GM23338 (cell line): Measurements from ENCODE around the gene IL21R. TPM values are rescaled to one million over a fixed set of nuclear protein-coding genes. Genes with fewer than 3 reads are reported as not detected.

Experiments used
- ATAC-seq: fragments of 200-7000 bp; cut with Tn5 transposase; 3 replicates; pipeline ENCODE4 v1.9.1; 2020
- DNase-seq: peaks from one replicate; pipeline ENCODE4 v3.0.0-alpha.2; 2015; ENCODE audit warnings: low spot score
- H2AFZ ChIP-seq: fragments of 200-600 bp; sonication (generic); 2 replicates; pipeline ENCODE4 v1.8.0; 2016; ENCODE audit warnings: antibody characterized with exemption, mild to moderate bottlenecking, moderate library complexity
- H3F3A ChIP-seq: fragments of 200-600 bp; sonication (generic); replicated peaks from 2 replicates; pipeline ENCODE4 v1.8.0; 2017; ENCODE audit warnings: antibody characterized with exemption, mixed run types, low read depth
- H3K27ac ChIP-seq: fragments of 200-600 bp; sonication (generic); 2 replicates; pipeline ENCODE4 v1.6.1; 2016; ENCODE audit warnings: low read depth
- H3K27me3 ChIP-seq: fragments of 200-600 bp; sonication (generic); 2 replicates; pipeline ENCODE4 v1.8.0; 2016; ENCODE audit warnings: mild to moderate bottlenecking, mixed run types, moderate library complexity; ENCODE audit not compliant: insufficient read depth
- H3K36me3 ChIP-seq: fragments of 200-600 bp; sonication (generic); 2 replicates; pipeline ENCODE4 v1.8.0; 2016; ENCODE audit warnings: mild to moderate bottlenecking; ENCODE audit not compliant: insufficient read depth
- H3K4me1 ChIP-seq: fragments of 200-600 bp; sonication (generic); 2 replicates; pipeline ENCODE4 v1.8.0; 2016; ENCODE audit warnings: mild to moderate bottlenecking, moderate library complexity; ENCODE audit not compliant: insufficient read depth
- H3K4me2 ChIP-seq: fragments of 200-600 bp; sonication (generic); 2 replicates; pipeline ENCODE4 v1.7.1; 2017; ENCODE audit warnings: mixed run types
- H3K4me3 ChIP-seq: fragments of 200-600 bp; sonication (generic); 2 replicates; pipeline ENCODE4 v1.6.1; 2016; ENCODE audit warnings: mixed run types
- H3K79me2 ChIP-seq: fragments of 200-600 bp; sonication (generic); replicated peaks from 2 replicates; pipeline ENCODE4 v1.8.0; 2017; ENCODE audit warnings: mild to moderate bottlenecking; ENCODE audit not compliant: insufficient read depth
- H3K9me2 ChIP-seq: fragments of 200-600 bp; sonication (generic); 2 replicates; pipeline ENCODE4 v1.8.0; 2017; ENCODE audit not compliant: insufficient read depth
- H4K20me1 ChIP-seq: fragments of 200-600 bp; sonication (generic); replicated peaks from 2 replicates; pipeline ENCODE4 v1.8.0; 2017; ENCODE audit warnings: mild to moderate bottlenecking; ENCODE audit not compliant: insufficient read depth
- H3K27ac Mint-ChIP-seq: 2 replicates; pipeline ENCODE4 v1.8.0; 2020; ENCODE audit warnings: inconsistent platforms, mild to moderate bottlenecking, moderate library complexity, mixed read lengths
- H3K27me3 Mint-ChIP-seq: 3 replicates; pipeline ENCODE4 v1.8.0; 2022; ENCODE audit warnings: low read depth, mild to moderate bottlenecking, moderate library complexity, mixed read lengths, inconsistent platforms; ENCODE audit not compliant: insufficient read depth, poor library complexity
- H3K36me3 Mint-ChIP-seq: 3 replicates; pipeline ENCODE4 v1.8.0; 2021; ENCODE audit warnings: low read depth, mild to moderate bottlenecking, inconsistent platforms, moderate library complexity, mixed read lengths
- H3K4me1 Mint-ChIP-seq: 3 replicates; pipeline ENCODE4 v1.8.0; 2020; ENCODE audit warnings: mild to moderate bottlenecking, inconsistent platforms, mixed read lengths
- H3K4me3 Mint-ChIP-seq: 3 replicates; pipeline ENCODE4 v1.8.0; 2021; ENCODE audit warnings: moderate library complexity, mild to moderate bottlenecking, inconsistent platforms, mixed read lengths
- H3K9me3 Mint-ChIP-seq: 3 replicates; pipeline ENCODE4 v1.8.0; 2020; ENCODE audit warnings: moderate library complexity, mild to moderate bottlenecking, inconsistent platforms, mixed read lengths
- CREB1 ChIP-seq: fragments of 250-450 bp; sonication (Bioruptor Pico); IDR thresholded peaks from 2 replicates; pipeline ENCODE4 v1.5.0; 2020; ENCODE audit warnings: low read depth, mild to moderate bottlenecking, moderate library complexity
- CTCF ChIP-seq, 2 experiments: fragments of 200-600 bp in 1 of 2; sonication (generic) in 1 of 2; conservative IDR thresholded peaks; 2 replicates each; pipeline versions ENCODE4 v1.5.1 to v1.6.1; 2016 to 2017; ENCODE audit warnings: antibody characterized with exemption in 2 of 2, low read depth in 2 of 2, mild to moderate bottlenecking in 2 of 2, moderate library complexity in 1 of 2
- ETS1 ChIP-seq: IDR thresholded peaks from 2 replicates; pipeline ENCODE4 v1.6.1; 2016; ENCODE audit warnings: antibody characterized with exemption
- EZH2 ChIP-seq: fragments of 200-600 bp; sonication (generic); IDR thresholded peaks from one replicate; pipeline ENCODE4 v1.8.0; 2017; ENCODE audit warnings: antibody characterized with exemption, mild to moderate bottlenecking, low read depth; ENCODE audit not compliant: unreplicated experiment
- EZH2phosphoT487 ChIP-seq: fragments of 200-600 bp; sonication (generic); IDR thresholded peaks from one replicate; pipeline ENCODE4 v1.8.1; 2018; ENCODE audit warnings: antibody characterized with exemption; ENCODE audit not compliant: unreplicated experiment
- JUNB ChIP-seq: IDR thresholded peaks from one replicate; pipeline ENCODE4 v1.6.1; 2016; ENCODE audit warnings: antibody characterized with exemption; ENCODE audit not compliant: unreplicated experiment
- NANOG ChIP-seq: IDR thresholded peaks from 2 replicates; pipeline ENCODE4 v1.6.1; 2016; ENCODE audit warnings: antibody characterized with exemption, borderline replicate concordance
- POLR2AphosphoS5 ChIP-seq: IDR thresholded peaks from 2 replicates; pipeline ENCODE4 v1.6.1; 2016; ENCODE audit warnings: antibody characterized with exemption, low read depth
- STAT1 ChIP-seq: IDR thresholded peaks from one replicate; pipeline ENCODE4 v1.6.1; 2016; ENCODE audit warnings: antibody characterized with exemption; ENCODE audit not compliant: unreplicated experiment
- ZNF114 ChIP-seq: fragments of 250-450 bp; sonication (Bioruptor Pico); IDR thresholded peaks from 2 replicates; pipeline ENCODE4 v1.5.0; 2020; ENCODE audit warnings: mild to moderate bottlenecking, moderate library complexity
- ZNF331 ChIP-seq: fragments of 250-450 bp; sonication (Bioruptor Pico); IDR thresholded peaks from 2 replicates; pipeline ENCODE4 v1.5.0; 2020; ENCODE audit warnings: low read depth, mild to moderate bottlenecking, moderate library complexity
- polyA plus RNA-seq: library from polyadenylated mRNA; unstranded; fragments of >200 nt; fragmentation: Nextera tagmentation; extraction: Ambion mirVana; gene quantifications from 2 replicates; pipeline ENCODE4 v1.2.1, GENCODE V29; 2016
- total RNA-seq: library from RNA; depleted of rRNA; stranded (reverse); fragments of >200 nt; shearing (Covaris generic); gene quantifications from 2 replicates; pipeline ENCODE4 v1.2.3, GENCODE V29; 2014
- TF ChIP-seq, protein P1 (sequence below): IDR thresholded peaks from one replicate; pipeline ENCODE4 v1.6.1; 2018; ENCODE audit warnings: antibody characterized with exemption; ENCODE audit not compliant: unreplicated experiment
- TF ChIP-seq, protein P2 (sequence below): fragments of 250-450 bp; sonication (Bioruptor Pico); IDR thresholded peaks from 2 replicates; pipeline ENCODE4 v1.5.0; 2020; ENCODE audit warnings: mild to moderate bottlenecking, moderate library complexity

Gene IL21R
- total and polyA plus RNA-seq, 2 experiments from 2014 or later = 0.42 to 2.6 TPM

GRCh38 chr16:27362570-27363245, 39.3 kb upstream of the IL21R start:
- H3K27ac Mint-ChIP-seq = no peak overlapping the region
- peaks cover 4% of the 10 kb centered on the region; the same call in 2 of the 3 replicates for H3K4me1 Mint-ChIP-seq

More at GRCh38 chr16:27362570-27363245, 39.3 kb upstream of the IL21R start:
- peaks cover 31% of the 10 kb centered on the region for H3K36me3 Mint-ChIP-seq
- Histone ChIP-seq H3K4me2 (no peak overlapping the region), H4K20me1 (no peaks in the 10 kb centered on the region), H3K27me3 (no peaks in the 10 kb centered on the region), H3K9me2 (no peaks in the 10 kb centered on the region), H3K27ac (no peak overlapping the region), H2AFZ (no peak overlapping the region), H3K79me2 (no peaks in the 10 kb centered on the region), H3K4me1 (no peaks in the 10 kb centered on the region), H3K36me3 (no peaks in the 10 kb centered on the region), H3F3A (no peaks in the 10 kb centered on the region), H3K4me3 (no peak overlapping the region)
- H3K27me3 Mint-ChIP-seq = no peaks in the 10 kb centered on the region
- ATAC-seq (no peak), DNase-seq (no peak)
- no peak overlapping the region for H3K4me3 Mint-ChIP-seq
- TF ChIP-seq NANOG = no peak
- no peak for TF ChIP-seq ZNF114 (CRISPR knock-in tag)
- TF ChIP-seq, protein P1, sequence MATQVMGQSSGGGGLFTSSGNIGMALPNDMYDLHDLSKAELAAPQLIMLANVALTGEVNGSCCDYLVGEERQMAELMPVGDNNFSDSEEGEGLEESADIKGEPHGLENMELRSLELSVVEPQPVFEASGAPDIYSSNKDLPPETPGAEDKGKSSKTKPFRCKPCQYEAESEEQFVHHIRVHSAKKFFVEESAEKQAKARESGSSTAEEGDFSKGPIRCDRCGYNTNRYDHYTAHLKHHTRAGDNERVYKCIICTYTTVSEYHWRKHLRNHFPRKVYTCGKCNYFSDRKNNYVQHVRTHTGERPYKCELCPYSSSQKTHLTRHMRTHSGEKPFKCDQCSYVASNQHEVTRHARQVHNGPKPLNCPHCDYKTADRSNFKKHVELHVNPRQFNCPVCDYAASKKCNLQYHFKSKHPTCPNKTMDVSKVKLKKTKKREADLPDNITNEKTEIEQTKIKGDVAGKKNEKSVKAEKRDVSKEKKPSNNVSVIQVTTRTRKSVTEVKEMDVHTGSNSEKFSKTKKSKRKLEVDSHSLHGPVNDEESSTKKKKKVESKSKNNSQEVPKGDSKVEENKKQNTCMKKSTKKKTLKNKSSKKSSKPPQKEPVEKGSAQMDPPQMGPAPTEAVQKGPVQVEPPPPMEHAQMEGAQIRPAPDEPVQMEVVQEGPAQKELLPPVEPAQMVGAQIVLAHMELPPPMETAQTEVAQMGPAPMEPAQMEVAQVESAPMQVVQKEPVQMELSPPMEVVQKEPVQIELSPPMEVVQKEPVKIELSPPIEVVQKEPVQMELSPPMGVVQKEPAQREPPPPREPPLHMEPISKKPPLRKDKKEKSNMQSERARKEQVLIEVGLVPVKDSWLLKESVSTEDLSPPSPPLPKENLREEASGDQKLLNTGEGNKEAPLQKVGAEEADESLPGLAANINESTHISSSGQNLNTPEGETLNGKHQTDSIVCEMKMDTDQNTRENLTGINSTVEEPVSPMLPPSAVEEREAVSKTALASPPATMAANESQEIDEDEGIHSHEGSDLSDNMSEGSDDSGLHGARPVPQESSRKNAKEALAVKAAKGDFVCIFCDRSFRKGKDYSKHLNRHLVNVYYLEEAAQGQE = no peak
- TF ChIP-seq, protein P2, sequence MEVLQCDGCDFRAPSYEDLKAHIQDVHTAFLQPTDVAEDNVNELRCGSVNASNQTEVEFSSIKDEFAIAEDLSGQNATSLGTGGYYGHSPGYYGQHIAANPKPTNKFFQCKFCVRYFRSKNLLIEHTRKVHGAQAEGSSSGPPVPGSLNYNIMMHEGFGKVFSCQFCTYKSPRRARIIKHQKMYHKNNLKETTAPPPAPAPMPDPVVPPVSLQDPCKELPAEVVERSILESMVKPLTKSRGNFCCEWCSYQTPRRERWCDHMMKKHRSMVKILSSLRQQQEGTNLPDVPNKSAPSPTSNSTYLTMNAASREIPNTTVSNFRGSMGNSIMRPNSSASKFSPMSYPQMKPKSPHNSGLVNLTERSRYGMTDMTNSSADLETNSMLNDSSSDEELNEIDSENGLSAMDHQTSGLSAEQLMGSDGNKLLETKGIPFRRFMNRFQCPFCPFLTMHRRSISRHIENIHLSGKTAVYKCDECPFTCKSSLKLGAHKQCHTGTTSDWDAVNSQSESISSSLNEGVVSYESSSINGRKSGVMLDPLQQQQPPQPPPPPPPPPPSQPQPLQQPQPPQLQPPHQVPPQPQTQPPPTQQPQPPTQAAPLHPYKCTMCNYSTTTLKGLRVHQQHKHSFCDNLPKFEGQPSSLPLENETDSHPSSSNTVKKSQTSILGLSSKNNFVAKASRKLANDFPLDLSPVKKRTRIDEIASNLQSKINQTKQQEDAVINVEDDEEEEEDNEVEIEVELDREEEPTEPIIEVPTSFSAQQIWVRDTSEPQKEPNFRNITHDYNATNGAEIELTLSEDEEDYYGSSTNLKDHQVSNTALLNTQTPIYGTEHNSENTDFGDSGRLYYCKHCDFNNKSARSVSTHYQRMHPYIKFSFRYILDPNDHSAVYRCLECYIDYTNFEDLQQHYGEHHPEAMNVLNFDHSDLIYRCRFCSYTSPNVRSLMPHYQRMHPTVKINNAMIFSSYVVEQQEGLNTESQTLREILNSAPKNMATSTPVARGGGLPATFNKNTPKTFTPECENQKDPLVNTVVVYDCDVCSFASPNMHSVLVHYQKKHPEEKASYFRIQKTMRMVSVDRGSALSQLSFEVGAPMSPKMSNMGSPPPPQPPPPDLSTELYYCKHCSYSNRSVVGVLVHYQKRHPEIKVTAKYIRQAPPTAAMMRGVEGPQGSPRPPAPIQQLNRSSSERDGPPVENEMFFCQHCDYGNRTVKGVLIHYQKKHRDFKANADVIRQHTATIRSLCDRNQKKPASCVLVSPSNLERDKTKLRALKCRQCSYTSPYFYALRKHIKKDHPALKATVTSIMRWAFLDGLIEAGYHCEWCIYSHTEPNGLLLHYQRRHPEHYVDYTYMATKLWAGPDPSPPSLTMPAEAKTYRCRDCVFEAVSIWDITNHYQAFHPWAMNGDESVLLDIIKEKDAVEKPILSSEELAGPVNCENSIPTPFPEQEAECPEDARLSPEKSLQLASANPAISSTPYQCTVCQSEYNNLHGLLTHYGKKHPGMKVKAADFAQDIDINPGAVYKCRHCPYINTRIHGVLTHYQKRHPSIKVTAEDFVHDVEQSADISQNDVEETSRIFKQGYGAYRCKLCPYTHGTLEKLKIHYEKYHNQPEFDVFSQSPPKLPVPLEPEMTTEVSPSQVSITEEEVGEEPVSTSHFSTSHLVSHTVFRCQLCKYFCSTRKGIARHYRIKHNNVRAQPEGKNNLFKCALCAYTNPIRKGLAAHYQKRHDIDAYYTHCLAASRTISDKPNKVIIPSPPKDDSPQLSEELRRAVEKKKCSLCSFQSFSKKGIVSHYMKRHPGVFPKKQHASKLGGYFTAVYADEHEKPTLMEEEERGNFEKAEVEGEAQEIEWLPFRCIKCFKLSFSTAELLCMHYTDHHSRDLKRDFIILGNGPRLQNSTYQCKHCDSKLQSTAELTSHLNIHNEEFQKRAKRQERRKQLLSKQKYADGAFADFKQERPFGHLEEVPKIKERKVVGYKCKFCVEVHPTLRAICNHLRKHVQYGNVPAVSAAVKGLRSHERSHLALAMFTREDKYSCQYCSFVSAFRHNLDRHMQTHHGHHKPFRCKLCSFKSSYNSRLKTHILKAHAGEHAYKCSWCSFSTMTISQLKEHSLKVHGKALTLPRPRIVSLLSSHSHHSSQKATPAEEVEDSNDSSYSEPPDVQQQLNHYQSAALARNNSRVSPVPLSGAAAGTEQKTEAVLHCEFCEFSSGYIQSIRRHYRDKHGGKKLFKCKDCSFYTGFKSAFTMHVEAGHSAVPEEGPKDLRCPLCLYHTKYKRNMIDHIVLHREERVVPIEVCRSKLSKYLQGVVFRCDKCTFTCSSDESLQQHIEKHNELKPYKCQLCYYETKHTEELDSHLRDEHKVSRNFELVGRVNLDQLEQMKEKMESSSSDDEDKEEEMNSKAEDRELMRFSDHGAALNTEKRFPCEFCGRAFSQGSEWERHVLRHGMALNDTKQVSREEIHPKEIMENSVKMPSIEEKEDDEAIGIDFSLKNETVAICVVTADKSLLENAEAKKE (CRISPR knock-in tag) = no peak
- TF ChIP-seq EZH2phosphoT487 = no peak
- TF ChIP-seq CREB1 (CRISPR knock-in tag) = no peak
- no peak for TF ChIP-seq JUNB
- no peak for TF ChIP-seq ZNF331 (CRISPR knock-in tag)
- no peak for TF ChIP-seq CTCF (conservative IDR thresholded peaks at IDR 0.05; ENCODE audit: low read depth in 2 of 2)
- TF ChIP-seq EZH2 = no peak
- TF ChIP-seq STAT1 = no peak
- no peak for TF ChIP-seq POLR2AphosphoS5
- no peak for TF ChIP-seq ETS1
- H3K9me3 Mint-ChIP-seq = no peaks in the 10 kb centered on the region; the same call in 2 of the 3 replicates
